B cell (primary cell): ENCODE measurements around the gene MAP2K7. TPM values are rescaled to one million over a fixed set of nuclear protein-coding genes. Genes with fewer than 3 reads are reported as not detected.

ENCODE experiments used
- ATAC-seq: fragments of 200-7000 bp; cut with Tn5 transposase; one replicate; pipeline ENCODE4 v1.10.0; 2021; ENCODE audit warnings: low read depth, mild to moderate bottlenecking, moderate number of reproducible peaks, moderate library complexity
- CTCF ChIA-PET: fragments of 350-600 bp; sonication (Branson Sonifier 250); formaldehyde crosslinking; loops from one replicate; lab custom pipeline; 2021; ENCODE audit warnings: antibody characterized with exemption, inconsistent platforms; lab: Charles Lee
- POLR2A ChIA-PET: fragments of 350-600 bp; sonication (Branson Sonifier 250); formaldehyde crosslinking; loops from one replicate; lab custom pipeline; 2021; ENCODE audit warnings: antibody characterized with exemption; lab: Charles Lee
- DNase-seq: peaks from one replicate; pipeline ENCODE4 v3.0.0; 2013
- H2AFZ ChIP-seq: 2 replicates; pipeline ENCODE4 v1.6.1; 2012; ENCODE audit warnings: mild to moderate bottlenecking, low read depth, low read length; ENCODE audit not compliant: insufficient read depth, poor library complexity, severe bottlenecking
- H3K27ac ChIP-seq, 2 donors: 1 replicate in 1 of 2; 2 replicates in 1 of 2; pipeline ENCODE4 v1.5.1; 2012 to 2013; ENCODE audit warnings: low read length in 2 of 2, mild to moderate bottlenecking in 2 of 2, moderate library complexity in 1 of 2
- H3K27me3 ChIP-seq, 4 experiments: fragments of 200-600 bp in 1 of 4; sonication (generic) in 1 of 4; replicated peaks in 1 of 4; 1 replicate in 2 of 4; 2 replicates in 2 of 4; pipeline versions ENCODE4 v1.6.1 to v1.7.0; 2013 to 2016; ENCODE audit warnings: low read length in 3 of 4, mild to moderate bottlenecking in 2 of 4, mixed read lengths in 1 of 4, moderate library complexity in 1 of 4; ENCODE audit not compliant: insufficient read depth in 4 of 4, control insufficient read depth in 3 of 4; ENCODE audit errors: control extremely low read depth in 1 of 4
- H3K36me3 ChIP-seq, 2 experiments: replicated peaks in 1 of 2; 1 replicate in 1 of 2; 2 replicates in 1 of 2; pipeline versions ENCODE4 v1.6.1 to v1.7.1; 2013; ENCODE audit warnings: low read length in 1 of 2; ENCODE audit not compliant: insufficient read depth in 2 of 2, control insufficient read depth in 1 of 2; ENCODE audit errors: control extremely low read depth in 1 of 2, extremely low read depth in 1 of 2
- H3K4me1 ChIP-seq, 2 donors: fragments of 200-600 bp in 1 of 2; sonication (generic) in 1 of 2; 1 replicate in 1 of 2; 2 replicates in 1 of 2; pipeline versions ENCODE4 v1.5.1 to v1.6.1; 2013 to 2017; ENCODE audit warnings: low read length in 2 of 2; ENCODE audit not compliant: control insufficient read depth in 2 of 2, insufficient read depth in 2 of 2
- H3K4me2 ChIP-seq: replicated peaks from 2 replicates; pipeline ENCODE3; 2012; ENCODE audit warnings: mild to moderate bottlenecking, low read depth, low read length; ENCODE audit not compliant: poor library complexity, severe bottlenecking
- H3K4me3 ChIP-seq, 5 experiments: fragments of 200-600 bp in 1 of 5; sonication (generic) in 1 of 5; 1 replicate in 3 of 5; 2 replicates in 2 of 5; pipeline versions ENCODE4 v1.5.1 to v1.7.0; 2011 to 2016; ENCODE audit warnings: low read length in 4 of 5, mild to moderate bottlenecking in 4 of 5, low read depth in 2 of 5, control low read depth in 1 of 5, moderate library complexity in 1 of 5; ENCODE audit not compliant: insufficient read depth in 1 of 5; ENCODE audit errors: control extremely low read depth in 1 of 5, extremely low read depth in 1 of 5
- H3K79me2 ChIP-seq: fragments of 200-600 bp; sonication (generic); one replicate; pipeline ENCODE4 v1.6.0; 2016; ENCODE audit warnings: low read length; ENCODE audit not compliant: control insufficient read depth, insufficient read depth
- H3K9ac ChIP-seq: fragments of 200-600 bp; sonication (generic); 2 replicates; pipeline ENCODE4 v1.6.1; 2017; ENCODE audit warnings: mild to moderate bottlenecking, low read length, moderate library complexity
- H3K9me3 ChIP-seq, 3 donors: one replicate each; pipeline versions ENCODE4 v1.6.1 to v1.7.1; 2013; ENCODE audit warnings: low read length in 2 of 3; ENCODE audit not compliant: control insufficient read depth in 2 of 3, insufficient read depth in 1 of 3; ENCODE audit errors: control extremely low read depth in 1 of 3
- H4K20me1 ChIP-seq: 2 replicates; pipeline ENCODE4 v1.6.0; 2012; ENCODE audit warnings: mild to moderate bottlenecking, low read length; ENCODE audit not compliant: insufficient read depth, control insufficient read depth, poor library complexity, severe bottlenecking
- H3K27ac Mint-ChIP-seq: one replicate; pipeline ENCODE4 v1.8.0; 2021; ENCODE audit warnings: mixed read lengths
- H3K27me3 Mint-ChIP-seq: one replicate; pipeline ENCODE4 v1.8.0; 2021; ENCODE audit warnings: mixed read lengths
- H3K4me1 Mint-ChIP-seq: one replicate; pipeline ENCODE4 v1.8.0; 2021; ENCODE audit warnings: mixed read lengths
- H3K4me3 Mint-ChIP-seq: one replicate; pipeline ENCODE4 v1.8.0; 2021; ENCODE audit warnings: mixed read lengths
- H3K9me3 Mint-ChIP-seq: one replicate; pipeline ENCODE4 v1.8.0; 2022; ENCODE audit warnings: mixed read lengths; ENCODE audit not compliant: insufficient read depth
- EZH2 ChIP-seq: IDR thresholded peaks from 2 replicates; pipeline ENCODE4 v1.6.1; 2012; ENCODE audit warnings: borderline replicate concordance, low read depth, mild to moderate bottlenecking, moderate library complexity, low read length; ENCODE audit not compliant: insufficient read depth, poor library complexity, severe bottlenecking
- WGBS: methylation state at CpG from one replicate; pipeline ENCODE4 v1.1.5; 2013; ENCODE audit warnings: missing lambda C conversion rate; ENCODE audit not compliant: insufficient coverage; 5-methylcytosine and 5-hydroxymethylcytosine counted together
- intact Hi-C: fragments of 100-400 bp; cut with micrococcal nuclease; formaldehyde crosslinking; loops from one replicate; pipeline ENCODE4 v1.10.0; 2022
- polyA minus RNA-seq: library from RNA; depleted of rRNA, polyadenylated mRNA; stranded (reverse); fragments of >200 nt; gene quantifications from 2 replicates; pipeline ENCODE4 v1.2.3, GENCODE V29; 2012
- polyA plus RNA-seq: library from polyadenylated mRNA; depleted of rRNA; stranded (reverse); fragments of >200 nt; gene quantifications from 2 replicates; pipeline ENCODE4 v1.2.3, GENCODE V29; 2012
- total RNA-seq, 2 donors: library from RNA; stranded (reverse); fragments of 120-200 nt in 1 of 2; gene quantifications; 1 replicate in 1 of 2; 2 replicates in 1 of 2; pipeline versions ENCODE4 v1.2.3 to v1.2.4, GENCODE V29; 2013 to 2022
- TF ChIP-seq, protein P1 (sequence below): fragments of 200-600 bp; IDR thresholded peaks from one replicate; pipeline ENCODE4 v1.8.0; 2022; ENCODE audit warnings: antibody characterized with exemption, mild to moderate bottlenecking

MAP2K7 gene
- total RNA-seq (71.9 and 76.3 TPM in 2 replicates), polyA plus RNA-seq (56.0 and 79.7 TPM in 2 replicates), polyA minus RNA-seq (20.7 and 46.4 TPM in 2 replicates)
- total RNA-seq (2013): 10.2 TPM

DNA sequence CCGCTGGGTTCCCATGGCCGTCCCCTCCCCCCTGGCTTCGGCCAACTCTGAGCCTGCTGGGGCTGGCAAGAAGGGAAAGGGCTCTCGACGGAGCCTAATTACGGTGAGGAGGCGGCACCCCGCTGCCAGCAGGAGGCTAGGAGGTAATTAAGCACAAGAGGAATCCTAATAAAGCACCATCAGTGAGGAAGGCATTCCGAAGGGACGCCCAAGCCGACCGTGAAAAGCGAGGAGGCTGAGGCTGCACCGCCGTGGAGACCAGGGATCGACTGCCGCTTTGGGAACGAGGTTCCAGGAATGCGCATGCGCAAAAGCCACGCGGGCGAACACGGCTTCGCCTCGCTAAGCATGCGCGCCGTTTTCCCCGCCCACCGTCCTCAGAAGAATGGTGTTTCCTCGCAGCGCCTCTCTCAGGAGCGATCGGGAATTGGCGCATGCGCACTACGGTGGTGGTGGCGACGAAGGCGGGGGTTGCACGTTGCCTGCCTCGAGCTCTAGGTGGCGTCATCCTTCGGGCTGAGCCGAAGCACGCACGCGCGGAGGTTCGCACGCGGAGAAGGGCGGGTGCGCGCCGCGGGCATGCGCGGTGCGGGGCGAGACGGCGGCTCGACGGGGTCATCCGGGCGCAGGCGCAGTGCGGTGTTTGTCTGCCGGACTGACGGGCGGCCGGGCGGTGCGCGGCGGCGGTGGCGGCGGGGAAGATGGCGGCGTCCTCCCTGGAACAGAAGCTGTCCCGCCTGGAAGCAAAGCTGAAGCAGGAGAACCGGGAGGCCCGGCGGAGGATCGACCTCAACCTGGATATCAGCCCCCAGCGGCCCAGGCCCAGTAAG, at the start of gene MAP2K7:
MAP2K7 (plus strand) TSS at position 634 of the 830 bp plus-strand sequence; CDS start at position 702, 68 bp downstream.
- H3K4me2 ChIP-seq: peak within 1 kb of the TSS; percentile 89
- TF ChIP-seq, protein P1, sequence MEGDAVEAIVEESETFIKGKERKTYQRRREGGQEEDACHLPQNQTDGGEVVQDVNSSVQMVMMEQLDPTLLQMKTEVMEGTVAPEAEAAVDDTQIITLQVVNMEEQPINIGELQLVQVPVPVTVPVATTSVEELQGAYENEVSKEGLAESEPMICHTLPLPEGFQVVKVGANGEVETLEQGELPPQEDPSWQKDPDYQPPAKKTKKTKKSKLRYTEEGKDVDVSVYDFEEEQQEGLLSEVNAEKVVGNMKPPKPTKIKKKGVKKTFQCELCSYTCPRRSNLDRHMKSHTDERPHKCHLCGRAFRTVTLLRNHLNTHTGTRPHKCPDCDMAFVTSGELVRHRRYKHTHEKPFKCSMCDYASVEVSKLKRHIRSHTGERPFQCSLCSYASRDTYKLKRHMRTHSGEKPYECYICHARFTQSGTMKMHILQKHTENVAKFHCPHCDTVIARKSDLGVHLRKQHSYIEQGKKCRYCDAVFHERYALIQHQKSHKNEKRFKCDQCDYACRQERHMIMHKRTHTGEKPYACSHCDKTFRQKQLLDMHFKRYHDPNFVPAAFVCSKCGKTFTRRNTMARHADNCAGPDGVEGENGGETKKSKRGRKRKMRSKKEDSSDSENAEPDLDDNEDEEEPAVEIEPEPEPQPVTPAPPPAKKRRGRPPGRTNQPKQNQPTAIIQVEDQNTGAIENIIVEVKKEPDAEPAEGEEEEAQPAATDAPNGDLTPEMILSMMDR: peak; percentile 66
- no peak for TF ChIP-seq EZH2
- peak; percentile 100 for DNase-seq
- ATAC-seq: peak; percentile 89
- CTCF ChIA-PET: interaction anchor here (0.5 to 1.6 kb wide), 9 partner anchors 15 to 251 kb away, joined by 3 to 12 read pairs (median 4); partner anchors contain the start of genes SNAPC2 and TRAPPC5
- Mint-ChIP-seq H3K27me3 (no peaks in the 10 kb centered on the region), H3K4me1 (peaks cover 29% of the 10 kb centered on the region), H3K27ac (peak within 1 kb of the TSS; percentile 99), H3K9me3 (no peaks in the 10 kb centered on the region), H3K4me3 (peak within 1 kb of the TSS; percentile 95)
- no peaks in the 10 kb centered on the region for H3K27me3 ChIP-seq
- peaks cover 0 to 10% of the 10 kb centered on the region in 2 experiments for H3K36me3 ChIP-seq
- under 1% methylated on average over 85 of the region's 89 CpGs for WGBS
- peaks cover 48% of the 10 kb centered on the region for H3K79me2 ChIP-seq
- H3K27ac ChIP-seq: peak within 1 kb of the TSS; percentile 67 to 82
- H3K4me3 ChIP-seq: peak within 1 kb of the TSS; percentile 53 to 79 (median 73)
- H3K9me3 ChIP-seq: peaks cover 0 to 7% (median 0%) of the 10 kb centered on the region in 3 donors
- peaks cover 43% of the 10 kb centered on the region for H4K20me1 ChIP-seq
- intact Hi-C loops: loop anchor here (1.0 kb wide), 4 partner anchors 17 to 74 kb away; partner anchors contain the start of genes SNAPC2 and TIMM44
- H2AFZ ChIP-seq: peak within 1 kb of the TSS; percentile 89
- peaks cover 20 to 21% of the 10 kb centered on the region in 2 donors for H3K4me1 ChIP-seq
- POLR2A ChIA-PET: interaction anchor here (0.5 to 1.3 kb wide), 7 partner anchors 13 to 201 kb away, joined by 3 to 15 read pairs (median 5); partner anchors contain the start of genes SNAPC2 and TIMM44
- peak within 1 kb of the TSS; percentile 86 for H3K9ac ChIP-seq
